GM12874 (cell line): Measurements from ENCODE around the gene RELT.
A peak's percentile ranks its signal among the peaks of the same experiment; 100 is the strongest.

Source experiments
- TF ChIP-seq, protein P1 (sequence below): IDR thresholded peaks from 2 replicates; pipeline ENCODE4 v1.5.1; 2011; ENCODE audit warnings: low read depth, mild to moderate bottlenecking, control low read depth, low read length, moderate library complexity; ENCODE audit not compliant: insufficient read depth

RELT gene

DNA sequence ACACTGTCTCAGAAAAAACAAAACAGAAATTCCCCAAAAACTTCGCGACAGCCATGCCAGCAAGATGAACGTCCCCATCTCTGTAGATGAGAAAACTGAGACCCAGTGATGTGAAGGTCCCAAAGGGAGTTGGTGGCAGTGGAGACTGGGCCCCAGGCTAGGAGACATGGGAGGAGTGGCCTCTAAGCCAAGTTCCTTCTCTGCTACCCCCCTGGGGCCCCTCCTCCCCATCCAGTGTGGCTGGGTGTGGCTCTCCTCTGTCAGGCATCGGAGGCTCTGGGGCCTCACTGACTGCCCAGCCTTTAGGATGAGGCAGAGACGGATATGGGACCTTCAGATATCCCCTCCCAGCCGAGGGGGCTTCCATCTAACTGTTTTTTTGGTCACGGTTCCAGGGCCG lies 9.8 kb downstream of the RELT start:
- TF ChIP-seq, protein P1, sequence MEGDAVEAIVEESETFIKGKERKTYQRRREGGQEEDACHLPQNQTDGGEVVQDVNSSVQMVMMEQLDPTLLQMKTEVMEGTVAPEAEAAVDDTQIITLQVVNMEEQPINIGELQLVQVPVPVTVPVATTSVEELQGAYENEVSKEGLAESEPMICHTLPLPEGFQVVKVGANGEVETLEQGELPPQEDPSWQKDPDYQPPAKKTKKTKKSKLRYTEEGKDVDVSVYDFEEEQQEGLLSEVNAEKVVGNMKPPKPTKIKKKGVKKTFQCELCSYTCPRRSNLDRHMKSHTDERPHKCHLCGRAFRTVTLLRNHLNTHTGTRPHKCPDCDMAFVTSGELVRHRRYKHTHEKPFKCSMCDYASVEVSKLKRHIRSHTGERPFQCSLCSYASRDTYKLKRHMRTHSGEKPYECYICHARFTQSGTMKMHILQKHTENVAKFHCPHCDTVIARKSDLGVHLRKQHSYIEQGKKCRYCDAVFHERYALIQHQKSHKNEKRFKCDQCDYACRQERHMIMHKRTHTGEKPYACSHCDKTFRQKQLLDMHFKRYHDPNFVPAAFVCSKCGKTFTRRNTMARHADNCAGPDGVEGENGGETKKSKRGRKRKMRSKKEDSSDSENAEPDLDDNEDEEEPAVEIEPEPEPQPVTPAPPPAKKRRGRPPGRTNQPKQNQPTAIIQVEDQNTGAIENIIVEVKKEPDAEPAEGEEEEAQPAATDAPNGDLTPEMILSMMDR: no peak

GRCh38 chr11:73386546-73386945 lies 10.3 kb downstream of the RELT start:
- TF ChIP-seq, protein P1: 0 out of 2 replicates have a peak, but pooled peaks have one; percentile 10

DNA sequence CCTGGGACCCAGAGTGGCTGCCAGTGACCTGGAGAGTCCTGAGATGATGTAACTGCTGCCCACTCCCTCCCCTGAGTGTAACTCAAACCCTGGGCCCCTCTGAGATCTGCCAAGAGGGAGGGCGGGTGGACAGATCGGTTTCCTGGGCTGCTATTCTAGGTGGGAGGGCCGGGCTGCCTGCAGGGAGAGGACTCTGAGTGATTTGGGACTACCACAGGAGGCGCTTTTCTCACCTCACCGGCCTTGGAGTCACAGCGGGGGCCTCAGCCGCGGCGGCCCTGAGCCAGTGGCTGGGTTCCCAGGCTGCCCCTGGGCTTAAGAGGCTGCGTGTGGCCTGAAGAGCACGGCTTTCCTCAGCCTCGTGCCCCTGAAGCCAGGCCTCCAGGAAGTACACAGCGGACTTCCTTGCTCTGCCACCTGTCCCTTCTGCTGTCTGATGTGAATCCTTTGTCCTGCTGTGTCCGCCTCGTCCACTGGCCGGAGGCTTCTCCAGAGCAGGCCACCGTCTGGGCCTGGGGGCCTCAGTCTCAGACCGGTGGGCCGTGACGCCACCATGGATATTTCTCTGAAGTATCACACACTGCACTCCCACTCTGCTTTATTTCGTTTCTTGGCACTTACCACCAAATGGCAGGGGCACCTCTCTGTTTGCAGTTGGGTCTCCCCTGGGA lies 11.5 kb downstream of the RELT start:
- TF ChIP-seq, protein P1: no peak

DNA sequence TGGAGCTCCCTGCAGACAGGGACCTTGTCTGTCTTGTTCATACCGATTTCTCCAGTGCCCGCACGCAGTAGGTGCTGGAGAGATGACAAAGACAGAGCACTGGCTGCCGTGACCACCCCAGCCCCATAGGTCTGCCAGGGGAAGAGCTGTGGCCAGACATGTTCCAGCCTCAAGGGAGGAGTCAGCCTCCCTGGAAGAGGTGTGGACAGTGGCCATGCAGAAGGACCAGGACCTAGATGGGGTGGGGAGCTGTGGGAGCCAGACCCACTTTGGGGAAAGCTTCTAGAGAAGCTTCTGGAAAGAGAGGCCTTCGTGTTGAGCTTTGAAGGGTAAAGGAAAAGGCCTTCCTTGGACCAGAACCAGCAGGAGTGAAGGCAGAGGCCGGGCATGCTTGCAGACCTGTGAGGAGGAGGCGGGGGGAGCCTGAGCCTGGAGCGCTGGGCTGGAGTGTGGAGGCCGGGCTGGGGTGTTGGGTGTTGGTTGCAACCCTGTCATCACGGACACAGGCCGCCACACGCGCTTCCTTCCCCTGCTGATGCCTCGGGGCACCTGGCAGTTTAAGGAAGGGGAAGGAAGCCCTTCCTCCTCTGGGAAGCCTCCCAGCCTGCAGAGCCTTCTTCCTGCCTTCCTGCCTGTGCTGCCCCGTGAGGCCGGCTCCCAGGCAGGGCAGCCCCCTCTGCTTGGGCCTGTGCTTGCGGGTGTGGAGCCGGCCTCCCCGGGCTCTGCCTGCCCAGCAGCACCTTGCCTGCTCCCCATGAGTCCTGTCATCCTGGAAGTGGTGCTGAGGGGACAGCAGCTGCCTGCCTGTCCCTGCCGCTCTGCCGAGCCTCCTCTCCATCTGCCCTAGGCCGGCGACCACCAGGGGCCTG lies 12.3 kb downstream of the RELT start:
- TF ChIP-seq, protein P1: no peak

- TF ChIP-seq, protein P1: no peak
These were observed 12.9 kb downstream of the RELT start for GRCh38 chr11:73389134-73389525.

- TF ChIP-seq, protein P1: no peak
These were observed 13.7 kb downstream of the RELT start for GRCh38 chr11:73389916-73390315.
